Activated CD4-positive, alpha-beta T cell treated with anti-CD3 and anti-CD28 coated beads, Interleukin-2, amount 10 ng/mL, durations not matched to agents 7 days and 5 days (primary cell): ENCODE results near the gene ACOT9. TPM values are rescaled to one million over a fixed set of nuclear protein-coding genes. Genes with fewer than 3 reads are reported as not detected.

Source experiments
- total RNA-seq, 2 experiments: library from RNA; stranded (reverse); gene quantifications; one replicate each; pipeline ENCODE4 v1.2.3, GENCODE V29; 2021

ACOT9 gene
- total RNA-seq, 2 experiments from 2014 or later, result 21.5 to 23.4 TPM

Other genes starting within 250 kb of the ACOT9 start
- 10 to 100 TPM; 35.0 to 43.3 TPM for gene PRDX4, start 75.8 kb downstream of the ACOT9 start, total RNA-seq
- 10 to 100 TPM; 86.3 to 89.7 TPM for gene SAT1, start 39.9 kb upstream of the ACOT9 start, total RNA-seq
- 10 to 100 TPM; 26.6 to 28.5 TPM for gene APOO, start 164.7 kb upstream of the ACOT9 start, total RNA-seq
- gene CXorf58, start 164.7 kb upstream of the ACOT9 start, total RNA-seq, result not detected